SK-N-SH (cell line): ENCODE data around the gene GNAT1. TPM values are rescaled to one million over a fixed set of nuclear protein-coding genes. Genes with fewer than 3 reads are reported as not detected.

ENCODE experiments used
- CTCF ChIA-PET: fragments of 300-600, 350-600 bp; formaldehyde crosslinking; extraction: SDS; loops from one replicate; lab custom pipeline; 2021; lab: Yijun Ruan, JAX
- POLR2A ChIA-PET: fragments of 350-600 bp; sonication (Branson Sonifier 250); formaldehyde crosslinking; extraction: SDS; loops from one replicate; lab custom pipeline; 2020; ENCODE audit warnings: antibody characterized with exemption, inconsistent platforms; lab: Yijun Ruan, JAX
- DNase-seq: peaks from one replicate; pipeline ENCODE4 v3.0.0; 2012
- H2AFZ ChIP-seq: fragments of 200-600 bp; sonication (generic); 2 replicates; pipeline ENCODE4 v1.8.1; 2016; ENCODE audit warnings: antibody characterized with exemption, mild to moderate bottlenecking, low read depth
- H3F3A ChIP-seq: fragments of 200-600 bp; sonication (generic); replicated peaks from 2 replicates; pipeline ENCODE3; 2016; ENCODE audit warnings: antibody characterized with exemption, mild to moderate bottlenecking; ENCODE audit not compliant: insufficient read depth
- H3K27ac ChIP-seq, 2 experiments: fragments of 200-500 bp in 1 of 2; fragments of 200-600 bp in 1 of 2; sonication (Bioruptor generic) in 1 of 2; sonication (generic), shearing (Covaris generic) in 1 of 2; 2 replicates each; pipeline versions ENCODE4 v1.5.1 to v1.6.1; 2014 to 2016; ENCODE audit warnings: low read depth in 2 of 2, inconsistent platforms in 1 of 2, low read length in 1 of 2, mild to moderate bottlenecking in 1 of 2, mixed read lengths in 1 of 2
- H3K27me3 ChIP-seq: fragments of 200-600 bp; sonication (generic), shearing (Covaris generic); 2 replicates; pipeline ENCODE4 v1.6.1; 2016; ENCODE audit warnings: mixed run types; ENCODE audit not compliant: insufficient read depth
- H3K36me3 ChIP-seq, 2 experiments: fragments of 200-500 bp in 1 of 2; fragments of 200-600 bp in 1 of 2; sonication (Bioruptor generic) in 1 of 2; sonication (generic) in 1 of 2; replicated peaks in 1 of 2; 2 replicates each; pipeline versions ENCODE3 to v1.5.1; 2014 to 2016; ENCODE audit warnings: low read length in 1 of 2, mild to moderate bottlenecking in 1 of 2; ENCODE audit not compliant: insufficient read depth in 2 of 2, control insufficient read depth in 1 of 2
- H3K4me1 ChIP-seq, 2 experiments: fragments of 200-500 bp in 1 of 2; fragments of 200-600 bp in 1 of 2; sonication (Bioruptor generic) in 1 of 2; sonication (generic), shearing (Covaris generic) in 1 of 2; 2 replicates each; pipeline versions ENCODE4 v1.5.1 to v1.6.1; 2014 to 2016; ENCODE audit warnings: low read depth in 1 of 2, low read length in 1 of 2, mixed run types in 1 of 2; ENCODE audit not compliant: insufficient read depth in 2 of 2, control insufficient read depth in 1 of 2
- H3K4me2 ChIP-seq: fragments of 200-600 bp; sonication (generic), shearing (Covaris generic); 2 replicates; pipeline ENCODE4 v1.6.1; 2017; ENCODE audit warnings: mixed run types
- H3K4me3 ChIP-seq, 2 experiments: fragments of 200-500 bp in 1 of 2; fragments of 200-600 bp in 1 of 2; sonication (Bioruptor generic) in 1 of 2; sonication (generic), shearing (Covaris generic) in 1 of 2; 2 replicates each; pipeline versions ENCODE4 v1.5.1 to v1.8.1; 2014 to 2016; ENCODE audit warnings: low read depth in 2 of 2, inconsistent platforms in 1 of 2, low read length in 1 of 2, mild to moderate bottlenecking in 1 of 2, mixed read lengths in 1 of 2, moderate library complexity in 1 of 2
- H3K79me2 ChIP-seq: fragments of 200-600 bp; sonication (generic); 2 replicates; pipeline ENCODE4 v1.8.1; 2017; ENCODE audit warnings: mild to moderate bottlenecking; ENCODE audit not compliant: insufficient read depth
- H3K9ac ChIP-seq: fragments of 200-600 bp; sonication (generic); 2 replicates; pipeline ENCODE4 v1.6.1; 2017; ENCODE audit warnings: mixed run types
- H3K9me2 ChIP-seq: fragments of 200-600 bp; sonication (generic); 2 replicates; pipeline ENCODE4 v1.6.1; 2017; ENCODE audit warnings: mixed run types
- H3K9me3 ChIP-seq: fragments of 200-600 bp; sonication (generic); 2 replicates; pipeline ENCODE4 v1.6.1; 2017; ENCODE audit warnings: mixed run types, mild to moderate bottlenecking, moderate library complexity
- H4K20me1 ChIP-seq: fragments of 200-600 bp; sonication (generic); 2 replicates; pipeline ENCODE4 v1.6.1; 2017; ENCODE audit warnings: mild to moderate bottlenecking, mixed run types; ENCODE audit not compliant: insufficient read depth
- CHD2 ChIP-seq: fragments of 150-350 bp; IDR thresholded peaks from 2 replicates; pipeline ENCODE4 v1.6.1; 2018; ENCODE audit warnings: low read length; ENCODE audit not compliant: partially characterized antibody
- IRF3 ChIP-seq: fragments of 150-350 bp; IDR thresholded peaks from 2 replicates; pipeline ENCODE4 v1.6.1; 2016; ENCODE audit warnings: mild to moderate bottlenecking, low read depth, low read length
- JUND ChIP-seq: IDR thresholded peaks from 2 replicates; pipeline ENCODE4 v1.4.0; 2012
- REST ChIP-seq: IDR thresholded peaks from 2 replicates; pipeline ENCODE4 v1.6.1; 2012; ENCODE audit warnings: mild to moderate bottlenecking, low read depth, low read length, moderate library complexity
- RFX5 ChIP-seq: IDR thresholded peaks from 2 replicates; pipeline ENCODE4 v1.6.1; 2012; ENCODE audit warnings: mild to moderate bottlenecking, improper control_type of control experiment, low read length
- TEAD4 ChIP-seq: IDR thresholded peaks from 2 replicates; pipeline ENCODE4 v1.4.0; 2012; ENCODE audit warnings: mild to moderate bottlenecking, borderline replicate concordance; ENCODE audit not compliant: insufficient read depth
- WGBS: methylation state at CpG from one replicate; pipeline ENCODE4 v1.1.6; 2017; ENCODE audit warnings: low lambda C conversion rate; 5-methylcytosine and 5-hydroxymethylcytosine counted together
- polyA plus RNA-seq, 3 experiments: library from polyadenylated mRNA; depleted of rRNA; stranded (reverse); fragments of >200 nt; gene quantifications; 2 replicates each; pipeline ENCODE4 v1.2.3, GENCODE V29; 2012

The GNAT1 gene
- polyA plus RNA-seq, 1 of the 3 experiments (the other 2 are of a cell fraction), result not detected

- WGBS, result 94% methylated on average over 20 of the region's 29 CpGs
- peaks cover 14% of the 10 kb centered on the region for H3K79me2 ChIP-seq
- CTCF ChIA-PET, result interaction anchor here (1.1 to 23.1 kb wide), 6 partner anchors 9 to 53 kb away, joined by 3 to 684 read pairs (median 28); partner anchors contain the start of gene GNAT1
Measured at GRCh38 chr3:50173685-50174516, 17.5 kb upstream of the GNAT1 start.

More at GRCh38 chr3:50173685-50174516, 17.5 kb upstream of the GNAT1 start:
- Histone ChIP-seq H3K4me3 (no peak overlapping the region), H3K4me2 (no peak overlapping the region), H4K20me1 (no peaks in the 10 kb centered on the region), H3K4me1 (peaks cover 5 to 16% of the 10 kb centered on the region in 2 experiments; a peak in 3 of 4 replicates), H3K9ac (no peak overlapping the region), H3K27ac (no peak overlapping the region), H3K9me3 (no peaks in the 10 kb centered on the region), H2AFZ (no peak overlapping the region), H3K27me3 (no peaks in the 10 kb centered on the region), H3K9me2 (no peaks in the 10 kb centered on the region), H3F3A (no peaks in the 10 kb centered on the region), H3K36me3 (peaks cover 0 to 5% of the 10 kb centered on the region in 2 experiments)
- TF ChIP-seq RFX5 (no peak), JUND (no peak), TEAD4 (no peak), REST (no peak), IRF3 (no peak), CHD2 (no peak)
- no peak for DNase-seq
- POLR2A ChIA-PET, result no interaction called here
